Inflammatory macrophage (primary cell): Measurements from ENCODE around the gene PPP2R1A.
"Not testable (repeated sequence)": the region's sequence is repeated elsewhere in the genome, so short reads cannot be mapped to it uniquely, and the experiment has no call there.

ENCODE experiments used
- DNase-seq, 2 donors: peaks; one replicate each; pipeline ENCODE4 v3.0.0-alpha.2; 2020 to 2022

PPP2R1A gene

GRCh38 chr19:52248241-52248640 is 58.4 kb downstream of the PPP2R1A start:
- DNase-seq: peak; percentile 63 to 81

- DNase-seq: no peak
These were observed 68.6 kb downstream of the PPP2R1A start for GRCh38 chr19:52258426-52258825.

- not testable (repeated sequence) for DNase-seq
These were observed 75.7 kb downstream of the PPP2R1A start for GRCh38 chr19:52265556-52265955.

GRCh38 chr19:52269338-52270261 is 79.7 kb downstream of the PPP2R1A start, which contains the start of gene ZNF766:
TSS of gene ZNF766 (plus strand) at chr19:52269587. CDS start at chr19:52269614, 27 bp downstream.
- DNase-seq: peak; percentile 97 to 98

- DNase-seq: peak; percentile 20 to 32
These were observed 80.5 kb downstream of the PPP2R1A start for GRCh38 chr19:52270266-52270885.

GRCh38 chr19:52273301-52273700 is 83.4 kb downstream of the PPP2R1A start:
- no peak for DNase-seq

GRCh38 chr19:52274191-52274590 is 84.3 kb downstream of the PPP2R1A start:
- DNase-seq: no peak

GRCh38 chr19:52275988-52276387 is 86.1 kb downstream of the PPP2R1A start:
- DNase-seq: no peak

- no peak for DNase-seq
These were observed 87.6 kb downstream of the PPP2R1A start for GRCh38 chr19:52277471-52277870.
